Loucy (cell line): Measurements from ENCODE around the gene SFXN3.

ENCODE experiments used
- CTCF ChIP-seq: fragments of 200-600 bp; sonication (generic); conservative IDR thresholded peaks from 2 replicates; pipeline ENCODE4 v1.5.1; 2014; ENCODE audit warnings: mild to moderate bottlenecking, antibody characterized with exemption, low read length
- EZH2phosphoT487 ChIP-seq: fragments of 200-600 bp; IDR thresholded peaks from 2 replicates; pipeline ENCODE4 v1.6.1; 2018; ENCODE audit warnings: antibody characterized with exemption, mild to moderate bottlenecking, moderate library complexity, borderline replicate concordance

DNA sequence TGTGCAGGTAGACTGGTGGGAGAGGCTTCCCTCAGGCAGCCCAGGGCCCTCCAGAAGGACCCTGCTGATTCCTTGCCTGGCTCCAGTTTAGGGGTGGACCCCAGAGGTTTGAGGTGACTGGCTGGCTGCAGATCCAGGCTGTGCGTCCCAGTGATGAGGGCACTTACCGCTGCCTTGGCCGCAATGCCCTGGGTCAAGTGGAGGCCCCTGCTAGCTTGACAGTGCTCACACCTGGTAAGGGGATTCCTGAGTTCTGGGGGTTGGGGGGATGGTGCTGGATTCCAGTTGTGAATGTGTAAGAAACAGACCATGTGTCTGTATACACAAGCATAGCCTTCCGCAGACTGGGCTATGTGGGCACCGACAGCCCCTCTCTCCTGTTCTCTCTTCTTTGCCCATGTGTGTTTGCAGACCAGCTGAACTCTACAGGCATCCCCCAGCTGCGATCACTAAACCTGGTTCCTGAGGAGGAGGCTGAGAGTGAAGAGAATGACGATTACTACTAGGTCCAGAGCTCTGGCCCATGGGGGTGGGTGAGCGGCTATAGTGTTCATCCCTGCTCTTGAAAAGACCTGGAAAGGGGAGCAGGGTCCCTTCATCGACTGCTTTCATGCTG is 33.5 kb downstream of the SFXN3 start:
- no peak for TF ChIP-seq CTCF
- TF ChIP-seq EZH2phosphoT487: no peak
